CD4-positive, CD25-positive, alpha-beta regulatory T cell (primary cell): Measurements from ENCODE around the gene DACH2. TPM values are rescaled to one million over a fixed set of nuclear protein-coding genes. Genes with fewer than 3 reads are reported as not detected.

Source experiments
- ATAC-seq, 2 donors: fragments of 150-1000 bp; cut with Tn5 transposase; one replicate each; pipeline ENCODE4 v1.10.0; 2021; ENCODE audit warnings: low read depth in 2 of 2, moderate number of reproducible peaks in 2 of 2, moderate library complexity in 1 of 2
- DNase-seq, 3 donors: peaks; one replicate each; pipeline versions ENCODE4 v3.0.0 to v3.0.0-alpha.2; 2012 to 2022; ENCODE audit warnings: mixed read lengths in 1 of 3
- H3K27ac ChIP-seq: one replicate; pipeline ENCODE4 v1.7.0; 2013; ENCODE audit warnings: mild to moderate bottlenecking, low read length; ENCODE audit not compliant: insufficient read depth, poor library complexity, severe bottlenecking
- H3K27me3 ChIP-seq: one replicate; pipeline ENCODE4 v1.7.0; 2013; ENCODE audit warnings: low read length; ENCODE audit not compliant: control insufficient read depth, insufficient read depth
- H3K36me3 ChIP-seq: one replicate; pipeline ENCODE4 v1.7.0; 2013; ENCODE audit warnings: mild to moderate bottlenecking, low read length, moderate library complexity; ENCODE audit not compliant: control insufficient read depth, insufficient read depth
- H3K4me1 ChIP-seq: 2 replicates; pipeline ENCODE4 v1.7.0; 2013; ENCODE audit warnings: mild to moderate bottlenecking, low read length; ENCODE audit not compliant: insufficient read depth, control insufficient read depth, poor library complexity, severe bottlenecking
- H3K4me3 ChIP-seq: one replicate; pipeline ENCODE4 v1.7.0; 2013; ENCODE audit warnings: low read depth, mild to moderate bottlenecking, low read length, moderate library complexity
- H3K9me3 ChIP-seq, 2 experiments: 1 replicate in 1 of 2; 2 replicates in 1 of 2; pipeline ENCODE4 v1.7.0; 2013; ENCODE audit warnings: low read length in 2 of 2, mild to moderate bottlenecking in 1 of 2, moderate library complexity in 1 of 2; ENCODE audit not compliant: control insufficient read depth in 2 of 2
- H3K27ac Mint-ChIP-seq, 3 donors: one replicate each; pipeline ENCODE4 v1.8.0; 2020 to 2022; ENCODE audit warnings: mild to moderate bottlenecking in 3 of 3, mixed read lengths in 3 of 3, moderate library complexity in 2 of 3
- H3K27me3 Mint-ChIP-seq: one replicate; pipeline ENCODE4 v1.8.0; 2022; ENCODE audit warnings: mild to moderate bottlenecking, mixed read lengths
- H3K36me3 Mint-ChIP-seq: one replicate; pipeline ENCODE4 v1.8.0; 2020; ENCODE audit warnings: mixed read lengths
- H3K4me1 Mint-ChIP-seq, 4 donors: one replicate each; pipeline ENCODE4 v1.8.0; 2020 to 2022; ENCODE audit warnings: mixed read lengths in 4 of 4, mild to moderate bottlenecking in 1 of 4
- H3K4me3 Mint-ChIP-seq, 4 donors: one replicate each; pipeline ENCODE4 v1.8.0; 2020 to 2022; ENCODE audit warnings: mild to moderate bottlenecking in 4 of 4, mixed read lengths in 4 of 4, moderate library complexity in 3 of 4
- H3K9me3 Mint-ChIP-seq, 7 donors: one replicate each; pipeline ENCODE4 v1.8.0; 2020 to 2022; ENCODE audit warnings: mixed read lengths in 7 of 7, mild to moderate bottlenecking in 3 of 7, moderate library complexity in 2 of 7
- polyA plus RNA-seq, 4 donors: library from polyadenylated mRNA; unstranded; fragments of 300-500 nt; fragmentation: Illumina TruSeq; gene quantifications; one replicate each; pipeline ENCODE4 v1.2.3, GENCODE V29; 2021
- total RNA-seq: library from RNA; stranded (reverse); gene quantifications from one replicate; pipeline ENCODE4 v1.2.3, GENCODE V29; 2022

DACH2 gene
- total and polyA plus RNA-seq, 5 donors from 2014 or later: not detected

DNA sequence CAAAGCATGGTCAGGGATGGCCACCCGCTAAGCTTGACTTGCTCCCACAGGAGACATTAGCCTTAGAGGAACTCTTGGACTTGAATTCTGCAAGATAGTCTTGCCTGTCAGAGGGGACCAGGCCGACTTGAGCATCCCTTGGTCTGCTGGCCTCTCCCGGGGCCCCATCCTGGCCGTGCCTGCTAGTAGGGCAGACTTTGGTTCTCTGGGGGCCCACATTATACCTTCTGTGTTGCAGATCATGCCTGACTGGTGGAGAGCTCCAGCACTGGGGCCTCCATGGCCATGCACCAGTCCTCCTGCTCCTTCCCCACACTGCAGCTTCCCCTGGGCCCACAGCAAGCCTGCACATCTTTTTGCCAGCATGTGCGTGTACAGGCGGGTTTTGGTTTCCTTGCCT lies 46.5 kb downstream of the DACH2 start:
- Mint-ChIP-seq H3K27me3 (no peaks in the 10 kb centered on the region), H3K4me1 (no peaks in the 10 kb centered on the region), H3K9me3 (peaks cover 0 to 3% (median 0%) of the 10 kb centered on the region in 7 donors), H3K4me3 (no peak overlapping the region), H3K36me3 (no peaks in the 10 kb centered on the region), H3K27ac (no peak overlapping the region)
- H3K36me3 ChIP-seq: no peaks in the 10 kb centered on the region
- H3K27me3 ChIP-seq: no peaks in the 10 kb centered on the region
- H3K9me3 ChIP-seq: no peaks in the 10 kb centered on the region
- ATAC-seq: no peak
- no peak for DNase-seq
- no peak overlapping the region for H3K4me3 ChIP-seq
- no peaks in the 10 kb centered on the region for H3K4me1 ChIP-seq
- H3K27ac ChIP-seq: no peak overlapping the region

DNA sequence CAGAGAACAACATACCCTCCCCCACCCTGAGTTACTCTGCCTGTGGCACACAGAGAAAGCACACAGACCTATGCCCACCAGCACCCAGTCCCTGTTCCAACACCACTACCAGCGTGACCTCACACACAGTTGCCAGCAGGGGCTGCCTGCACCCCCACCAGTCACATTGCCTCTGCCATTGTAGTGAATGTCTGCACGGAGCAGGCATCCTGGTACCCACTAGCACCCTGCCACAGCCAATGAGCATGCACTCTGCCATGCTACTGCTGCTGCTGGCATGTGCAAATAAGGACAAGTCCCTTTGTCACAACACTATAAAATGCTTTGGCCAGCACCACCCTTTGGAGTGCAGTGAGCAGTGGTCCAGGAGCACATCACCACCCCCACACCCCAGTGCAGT lies 47.1 kb downstream of the DACH2 start:
- Mint-ChIP-seq H3K27me3 (no peaks in the 10 kb centered on the region), H3K36me3 (no peaks in the 10 kb centered on the region), H3K27ac (no peak overlapping the region), H3K4me1 (no peaks in the 10 kb centered on the region), H3K4me3 (no peak overlapping the region), H3K9me3 (peaks cover 0 to 2% (median 0%) of the 10 kb centered on the region in 7 donors)
- ATAC-seq (no peak), DNase-seq (no peak)
- Histone ChIP-seq H3K27ac (no peak overlapping the region), H3K9me3 (no peaks in the 10 kb centered on the region), H3K27me3 (no peaks in the 10 kb centered on the region), H3K4me1 (no peaks in the 10 kb centered on the region), H3K36me3 (no peaks in the 10 kb centered on the region), H3K4me3 (no peak overlapping the region)

DNA sequence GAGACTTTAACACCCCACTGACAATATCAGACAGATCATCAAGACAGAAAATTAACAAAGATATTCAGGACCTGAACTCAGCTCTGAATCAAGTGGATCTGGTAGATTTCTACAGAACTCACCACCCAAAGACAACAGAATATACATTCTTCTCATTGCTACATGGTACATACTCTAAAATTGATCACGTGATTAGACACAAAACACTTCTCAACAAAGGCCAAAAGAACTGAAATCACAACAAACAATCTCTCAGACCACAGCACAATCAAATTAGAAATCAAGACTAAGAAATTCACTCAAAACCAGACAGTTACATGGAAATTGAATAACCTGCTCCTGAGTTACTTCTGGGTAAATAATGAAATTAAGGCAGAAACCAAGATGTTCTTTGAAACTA lies 49.6 kb downstream of the DACH2 start:
- no peak overlapping the region for H3K27ac ChIP-seq
- Mint-ChIP-seq H3K4me1 (no peaks in the 10 kb centered on the region), H3K36me3 (no peaks in the 10 kb centered on the region), H3K9me3 (peaks cover 0 to 3% (median 0%) of the 10 kb centered on the region in 7 donors), H3K27ac (no peak overlapping the region), H3K27me3 (no peaks in the 10 kb centered on the region), H3K4me3 (no peak overlapping the region)
- H3K4me3 ChIP-seq: no peak overlapping the region
- no peaks in the 10 kb centered on the region for H3K36me3 ChIP-seq
- H3K4me1 ChIP-seq: no peaks in the 10 kb centered on the region
- H3K9me3 ChIP-seq: no peaks in the 10 kb centered on the region
- ATAC-seq: no peak
- DNase-seq: no peak
- no peaks in the 10 kb centered on the region for H3K27me3 ChIP-seq

GRCh38 chrX:86210772-86211171 lies 62.5 kb downstream of the DACH2 start:
- Histone ChIP-seq H3K36me3 (no peaks in the 10 kb centered on the region), H3K9me3 (no peaks in the 10 kb centered on the region), H3K4me1 (no peaks in the 10 kb centered on the region), H3K27me3 (no peaks in the 10 kb centered on the region), H3K4me3 (no peak overlapping the region), H3K27ac (no peak overlapping the region)
- no peaks in the 10 kb centered on the region for H3K27me3 Mint-ChIP-seq
- H3K4me3 Mint-ChIP-seq: no peak overlapping the region
- no peaks in the 10 kb centered on the region for H3K4me1 Mint-ChIP-seq
- no peak for ATAC-seq
- no peaks in the 10 kb centered on the region for H3K36me3 Mint-ChIP-seq
- no peak for DNase-seq
- H3K27ac Mint-ChIP-seq: no peak overlapping the region
- no peaks in the 10 kb centered on the region for H3K9me3 Mint-ChIP-seq

GRCh38 chrX:86215260-86215659 lies 67.0 kb downstream of the DACH2 start:
- Histone ChIP-seq H3K27me3 (no peaks in the 10 kb centered on the region), H3K36me3 (no peaks in the 10 kb centered on the region), H3K4me1 (no peaks in the 10 kb centered on the region), H3K27ac (no peak overlapping the region), H3K4me3 (no peak overlapping the region), H3K9me3 (no peaks in the 10 kb centered on the region)
- no peaks in the 10 kb centered on the region for H3K9me3 Mint-ChIP-seq
- H3K4me1 Mint-ChIP-seq: no peaks in the 10 kb centered on the region
- H3K4me3 Mint-ChIP-seq: no peak overlapping the region
- no peaks in the 10 kb centered on the region for H3K27me3 Mint-ChIP-seq
- H3K27ac Mint-ChIP-seq: no peak overlapping the region
- DNase-seq (no peak), ATAC-seq (no peak)
- no peaks in the 10 kb centered on the region for H3K36me3 Mint-ChIP-seq

- Mint-ChIP-seq H3K27me3 (no peaks in the 10 kb centered on the region), H3K36me3 (no peaks in the 10 kb centered on the region), H3K4me3 (no peak overlapping the region), H3K9me3 (peaks cover 0 to 9% (median 2%) of the 10 kb centered on the region in 7 donors), H3K27ac (no peak overlapping the region), H3K4me1 (no peaks in the 10 kb centered on the region)
- no peak for DNase-seq
- peaks cover 0 to 14% of the 10 kb centered on the region in 2 experiments for H3K9me3 ChIP-seq
- H3K4me3 ChIP-seq: no peak overlapping the region
- no peaks in the 10 kb centered on the region for H3K36me3 ChIP-seq
- H3K27me3 ChIP-seq: no peaks in the 10 kb centered on the region
- no peak overlapping the region for H3K27ac ChIP-seq
- ATAC-seq: no peak
- no peaks in the 10 kb centered on the region for H3K4me1 ChIP-seq
Measured at GRCh38 chrX:86237482-86237881, 89.2 kb downstream of the DACH2 start.

GRCh38 chrX:86241547-86241946 lies 93.3 kb downstream of the DACH2 start:
- Mint-ChIP-seq H3K9me3 (peaks cover 0 to 12% (median 2%) of the 10 kb centered on the region in 7 donors), H3K27me3 (no peaks in the 10 kb centered on the region), H3K4me3 (no peak overlapping the region)

DNA sequence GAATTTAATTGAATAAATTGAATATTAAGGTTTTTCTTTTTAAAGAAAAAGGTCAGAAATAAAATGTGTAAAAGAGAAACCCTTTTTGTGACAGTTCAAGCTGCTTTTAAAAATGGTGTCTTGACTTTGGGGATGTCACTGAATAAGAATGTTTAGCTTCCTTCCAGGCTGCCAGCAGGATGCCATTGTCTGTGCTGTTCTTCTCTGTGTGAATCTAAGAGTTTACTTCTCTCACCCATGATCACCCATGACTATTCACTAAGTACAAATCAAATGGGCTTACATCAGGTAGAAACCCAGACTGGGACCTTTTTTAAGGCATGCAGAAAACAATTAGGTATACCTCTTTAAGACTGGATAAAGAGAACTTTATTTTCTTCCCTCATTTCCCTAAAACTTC lies 115.3 kb downstream of the DACH2 start:
- H3K27me3 Mint-ChIP-seq: no peaks in the 10 kb centered on the region
- H3K27ac ChIP-seq: no peak overlapping the region
- H3K27me3 ChIP-seq: no peaks in the 10 kb centered on the region
- H3K36me3 ChIP-seq: no peaks in the 10 kb centered on the region
- DNase-seq (no peak), ATAC-seq (no peak)
- no peaks in the 10 kb centered on the region for H3K36me3 Mint-ChIP-seq
- H3K9me3 Mint-ChIP-seq: peaks cover 0 to 3% (median 0%) of the 10 kb centered on the region in 7 donors
- H3K27ac Mint-ChIP-seq: no peak overlapping the region
- H3K4me1 ChIP-seq: no peaks in the 10 kb centered on the region
- no peak overlapping the region for H3K4me3 ChIP-seq
- H3K4me1 Mint-ChIP-seq: no peaks in the 10 kb centered on the region
- no peak overlapping the region for H3K4me3 Mint-ChIP-seq
- H3K9me3 ChIP-seq: no peaks in the 10 kb centered on the region

More at GRCh38 chrX:86241547-86241946, 93.3 kb downstream of the DACH2 start:
- Histone ChIP-seq H3K27ac (no peak overlapping the region), H3K27me3 (no peaks in the 10 kb centered on the region), H3K4me1 (no peaks in the 10 kb centered on the region), H3K4me3 (no peak overlapping the region), H3K9me3 (peaks cover 0 to 14% of the 10 kb centered on the region in 2 experiments), H3K36me3 (no peaks in the 10 kb centered on the region)
- Mint-ChIP-seq H3K36me3 (no peaks in the 10 kb centered on the region), H3K4me1 (no peaks in the 10 kb centered on the region), H3K27ac (no peak overlapping the region)
- DNase-seq: no peak
- ATAC-seq: no peak
